IPS-20b (cell line): ENCODE results near the gene LIG4.

Source experiments
- H3K27ac ChIP-seq: one replicate; pipeline ENCODE4 v1.5.1; 2013; ENCODE audit warnings: low read length
- H3K27me3 ChIP-seq: 2 replicates; pipeline ENCODE4 v1.6.1; 2013; ENCODE audit warnings: mild to moderate bottlenecking, low read length, inconsistent platforms; ENCODE audit not compliant: insufficient read depth
- H3K36me3 ChIP-seq: 2 replicates; pipeline ENCODE4 v1.6.1; 2013; ENCODE audit warnings: low read depth, mild to moderate bottlenecking, inconsistent platforms, low read length, moderate library complexity; ENCODE audit not compliant: insufficient read depth
- H3K4me1 ChIP-seq: 2 replicates; pipeline ENCODE4 v1.6.1; 2013; ENCODE audit warnings: mild to moderate bottlenecking, control low read depth, inconsistent platforms, low read length, moderate library complexity; ENCODE audit not compliant: insufficient read depth
- H3K4me3 ChIP-seq: 2 replicates; pipeline ENCODE4 v1.5.1; 2013; ENCODE audit warnings: mild to moderate bottlenecking, low read length, inconsistent platforms
- H3K9ac ChIP-seq: 2 replicates; pipeline ENCODE4 v1.6.1; 2013; ENCODE audit warnings: low read depth, mild to moderate bottlenecking, inconsistent platforms, low read length, moderate library complexity
- H3K9me3 ChIP-seq: 2 replicates; pipeline ENCODE4 v1.6.1; 2013; ENCODE audit warnings: mild to moderate bottlenecking, low read depth, low read length, inconsistent platforms; ENCODE audit not compliant: insufficient read depth

Gene LIG4

DNA sequence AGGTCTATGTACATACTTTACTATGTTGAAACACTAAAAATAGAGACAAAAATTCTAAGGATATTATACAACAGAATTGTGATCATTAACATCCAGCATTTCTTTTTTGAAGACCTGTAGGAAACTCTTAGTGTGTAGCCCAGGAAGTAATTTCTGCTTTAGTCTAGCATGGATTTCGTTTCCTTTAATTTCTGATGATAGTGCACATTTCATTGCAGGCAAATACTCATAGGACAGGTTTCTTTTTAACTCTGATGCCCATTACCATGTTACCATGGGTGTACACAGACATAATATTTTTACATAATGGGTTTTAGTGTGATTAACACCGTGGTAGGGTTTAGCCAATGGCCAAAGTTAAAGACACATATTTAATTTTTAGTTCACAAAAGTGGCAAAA lies 27.1 kb downstream of the LIG4 start:
- Histone ChIP-seq H3K4me1 (no peaks in the 10 kb centered on the region), H3K27me3 (no peaks in the 10 kb centered on the region), H3K9me3 (no peaks in the 10 kb centered on the region)

DNA sequence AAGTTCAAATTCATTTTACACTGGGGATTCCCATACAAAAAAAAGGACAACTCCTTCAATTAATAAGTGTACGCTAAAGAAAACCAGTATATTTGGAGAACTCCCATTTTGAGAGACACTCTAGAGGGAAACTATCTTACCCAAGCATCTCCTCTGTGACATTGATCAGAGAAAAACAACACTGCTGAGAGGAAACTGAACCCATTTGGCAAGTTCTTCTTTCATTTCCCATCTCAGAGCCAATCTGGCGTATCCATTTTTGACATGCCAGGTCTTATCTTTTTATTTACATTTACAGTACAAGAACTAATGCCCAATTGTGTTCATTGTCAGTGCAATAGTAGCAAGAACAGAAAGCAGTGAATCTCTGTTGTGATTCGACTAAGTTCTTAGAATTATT lies 30.1 kb downstream of the LIG4 start:
- Histone ChIP-seq H3K4me3 (no peak overlapping the region), H3K9me3 (no peaks in the 10 kb centered on the region), H3K4me1 (no peaks in the 10 kb centered on the region), H3K9ac (no peak overlapping the region), H3K27ac (no peak overlapping the region), H3K36me3 (no peaks in the 10 kb centered on the region), H3K27me3 (no peaks in the 10 kb centered on the region)

More for the DNA sequence above, 27.1 kb downstream of the LIG4 start:
- no peak overlapping the region for H3K27ac ChIP-seq
- no peak overlapping the region for H3K9ac ChIP-seq
- H3K4me3 ChIP-seq: no peak overlapping the region
- no peaks in the 10 kb centered on the region for H3K36me3 ChIP-seq

DNA sequence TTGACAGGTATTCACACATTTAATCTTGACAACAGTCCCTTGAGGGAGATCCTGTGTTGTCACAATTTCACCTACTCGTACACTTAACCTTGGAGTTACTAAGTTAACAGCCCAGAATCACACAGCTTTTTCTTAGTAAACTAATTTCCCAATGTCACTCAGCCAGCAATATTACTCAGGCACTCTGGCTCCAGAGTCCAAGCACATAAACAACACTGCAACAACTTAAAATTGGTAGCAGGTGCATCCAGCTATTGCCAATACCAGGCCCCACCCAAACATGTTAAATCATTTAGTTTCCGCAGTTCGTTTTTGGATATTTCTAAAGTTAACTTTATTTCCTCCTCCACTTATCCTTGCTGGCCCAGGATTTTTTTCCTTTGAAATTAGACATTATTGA lies 32.7 kb downstream of the LIG4 start:
- no peaks in the 10 kb centered on the region for H3K4me1 ChIP-seq
- no peak overlapping the region for H3K9ac ChIP-seq
- no peaks in the 10 kb centered on the region for H3K27me3 ChIP-seq
- H3K9me3 ChIP-seq: no peaks in the 10 kb centered on the region
- H3K36me3 ChIP-seq: no peaks in the 10 kb centered on the region
- H3K27ac ChIP-seq: no peak overlapping the region
- no peak overlapping the region for H3K4me3 ChIP-seq

DNA sequence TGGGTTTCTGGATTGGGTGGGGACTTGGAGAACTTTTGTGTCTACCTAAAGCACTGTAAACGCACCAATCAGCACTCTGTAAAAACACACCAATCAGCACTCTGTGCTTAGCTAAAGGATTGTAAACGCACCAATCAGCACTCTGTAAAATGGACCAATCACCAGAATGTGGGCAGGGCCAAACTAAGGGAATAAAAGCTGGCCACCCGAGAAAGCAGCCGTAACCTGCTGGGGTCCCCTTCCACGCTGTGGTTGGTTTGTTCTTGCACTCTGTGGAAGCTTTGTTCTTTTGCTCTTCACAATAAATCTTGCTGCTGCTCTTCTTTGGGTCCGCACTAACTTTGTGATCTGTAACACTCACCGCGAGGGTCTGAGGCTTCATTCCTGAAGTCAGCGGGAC lies 37.3 kb downstream of the LIG4 start:
- H3K4me1 ChIP-seq: no peaks in the 10 kb centered on the region
- no peak overlapping the region for H3K9ac ChIP-seq
- H3K27ac ChIP-seq: no peak overlapping the region
- H3K4me3 ChIP-seq: no peak overlapping the region
- H3K27me3 ChIP-seq: no peaks in the 10 kb centered on the region
- H3K9me3 ChIP-seq: no peaks in the 10 kb centered on the region
- no peaks in the 10 kb centered on the region for H3K36me3 ChIP-seq

DNA sequence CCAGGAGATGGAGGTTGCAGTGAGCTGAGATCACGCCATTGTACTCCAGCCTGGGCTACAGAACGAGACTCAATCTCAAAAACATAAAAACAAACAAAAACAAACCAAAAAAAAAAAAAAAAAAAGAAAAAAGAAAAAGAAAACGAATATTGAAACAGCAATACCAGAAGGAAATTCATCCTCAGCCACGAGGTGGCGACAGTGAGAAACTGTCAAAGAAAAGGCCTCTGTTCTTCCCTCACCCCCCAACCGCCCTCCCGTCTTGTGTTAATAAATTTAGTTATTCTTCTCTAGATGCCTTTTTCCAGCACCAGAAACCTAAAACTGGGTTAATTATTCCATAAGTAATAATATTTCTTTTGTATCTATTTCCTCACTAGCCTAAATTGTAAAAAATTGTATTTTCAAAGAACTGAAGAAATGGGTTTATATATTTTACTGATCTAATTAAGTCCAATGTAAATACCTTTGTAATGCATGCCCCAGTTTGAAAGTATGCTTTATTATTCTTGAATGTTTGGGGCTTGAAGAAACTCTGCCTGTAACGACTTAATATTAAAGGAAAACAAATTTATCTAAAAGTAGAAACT lies 38.6 kb downstream of the LIG4 start:
- no peak overlapping the region for H3K27ac ChIP-seq
- no peak overlapping the region for H3K4me3 ChIP-seq
- H3K36me3 ChIP-seq: no peaks in the 10 kb centered on the region
- H3K9ac ChIP-seq: no peak overlapping the region
- H3K27me3 ChIP-seq: no peaks in the 10 kb centered on the region
- H3K9me3 ChIP-seq: no peaks in the 10 kb centered on the region
- H3K4me1 ChIP-seq: no peaks in the 10 kb centered on the region

DNA sequence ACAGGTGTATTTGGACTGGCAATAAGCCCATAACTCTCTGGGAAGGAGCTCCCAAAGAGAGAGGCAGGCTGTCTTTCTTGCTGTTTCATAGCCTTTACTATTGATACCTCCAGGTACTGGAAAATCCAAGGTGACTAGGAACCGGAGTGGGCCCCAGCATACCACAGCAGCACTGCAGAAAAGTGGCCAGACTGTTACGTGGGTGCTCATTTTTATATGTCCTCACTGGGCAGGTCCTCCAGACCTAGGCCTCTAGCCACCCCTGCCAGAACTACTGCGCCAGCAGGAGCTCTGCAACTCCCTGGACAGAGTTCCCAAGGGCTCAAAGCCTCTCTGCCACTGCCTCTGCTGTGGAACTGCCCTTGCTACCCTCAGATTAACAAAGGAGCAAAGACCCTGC lies 46.4 kb downstream of the LIG4 start:
- Histone ChIP-seq H3K4me1 (no peaks in the 10 kb centered on the region), H3K9ac (no peak overlapping the region), H3K4me3 (no peak overlapping the region), H3K9me3 (no peaks in the 10 kb centered on the region), H3K27me3 (no peaks in the 10 kb centered on the region), H3K27ac (no peak overlapping the region), H3K36me3 (no peaks in the 10 kb centered on the region)

DNA sequence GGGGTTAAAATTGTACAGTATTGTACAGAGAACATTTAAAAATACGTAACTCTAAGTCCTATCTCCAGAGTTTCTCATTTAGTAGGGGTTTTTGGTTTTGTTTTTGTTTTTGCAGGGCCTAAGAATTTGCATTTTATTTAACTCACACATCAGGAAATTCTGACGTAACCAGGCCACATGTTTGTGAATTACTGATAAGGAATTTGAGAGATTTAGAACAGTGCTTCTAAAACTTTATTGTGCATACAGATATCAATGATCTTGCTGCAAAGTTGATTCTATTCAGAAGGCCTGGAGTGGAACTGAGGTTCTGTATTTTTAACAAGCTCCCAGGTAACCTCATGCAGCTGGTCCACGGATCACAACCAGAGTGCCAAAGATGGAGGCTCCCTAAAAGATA lies 49.3 kb downstream of the LIG4 start:
- no peaks in the 10 kb centered on the region for H3K4me1 ChIP-seq
- H3K27ac ChIP-seq: no peak overlapping the region
- H3K9me3 ChIP-seq: no peaks in the 10 kb centered on the region
- no peaks in the 10 kb centered on the region for H3K27me3 ChIP-seq
- no peak overlapping the region for H3K9ac ChIP-seq
- no peak overlapping the region for H3K4me3 ChIP-seq
- H3K36me3 ChIP-seq: no peaks in the 10 kb centered on the region

DNA sequence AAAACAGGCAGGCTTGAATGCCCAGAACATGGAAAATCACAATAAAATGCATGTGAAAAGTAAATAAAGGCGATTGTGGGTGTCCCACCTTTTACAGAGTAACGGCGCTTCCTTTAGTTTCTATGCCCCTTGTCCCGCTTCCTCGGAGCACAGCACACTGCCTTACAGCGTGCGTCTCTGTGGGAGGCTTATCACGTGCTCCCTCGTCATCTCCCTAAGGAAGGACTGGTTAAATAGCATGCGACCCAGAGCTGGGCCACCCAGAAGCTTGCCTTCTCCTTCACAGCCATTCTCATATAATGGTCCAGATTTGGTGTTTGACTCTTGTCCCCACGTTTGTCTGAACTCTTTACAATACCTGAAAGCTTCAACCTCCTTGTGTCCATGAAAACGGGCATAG lies 56.6 kb downstream of the LIG4 start:
- H3K27ac ChIP-seq: no peak overlapping the region
- H3K36me3 ChIP-seq: no peaks in the 10 kb centered on the region
- no peak overlapping the region for H3K9ac ChIP-seq
- no peaks in the 10 kb centered on the region for H3K9me3 ChIP-seq
- no peaks in the 10 kb centered on the region for H3K4me1 ChIP-seq
- no peaks in the 10 kb centered on the region for H3K27me3 ChIP-seq
- H3K4me3 ChIP-seq: no peak overlapping the region
